Measurements from ENCODE around the gene WIZ.

DNA sequence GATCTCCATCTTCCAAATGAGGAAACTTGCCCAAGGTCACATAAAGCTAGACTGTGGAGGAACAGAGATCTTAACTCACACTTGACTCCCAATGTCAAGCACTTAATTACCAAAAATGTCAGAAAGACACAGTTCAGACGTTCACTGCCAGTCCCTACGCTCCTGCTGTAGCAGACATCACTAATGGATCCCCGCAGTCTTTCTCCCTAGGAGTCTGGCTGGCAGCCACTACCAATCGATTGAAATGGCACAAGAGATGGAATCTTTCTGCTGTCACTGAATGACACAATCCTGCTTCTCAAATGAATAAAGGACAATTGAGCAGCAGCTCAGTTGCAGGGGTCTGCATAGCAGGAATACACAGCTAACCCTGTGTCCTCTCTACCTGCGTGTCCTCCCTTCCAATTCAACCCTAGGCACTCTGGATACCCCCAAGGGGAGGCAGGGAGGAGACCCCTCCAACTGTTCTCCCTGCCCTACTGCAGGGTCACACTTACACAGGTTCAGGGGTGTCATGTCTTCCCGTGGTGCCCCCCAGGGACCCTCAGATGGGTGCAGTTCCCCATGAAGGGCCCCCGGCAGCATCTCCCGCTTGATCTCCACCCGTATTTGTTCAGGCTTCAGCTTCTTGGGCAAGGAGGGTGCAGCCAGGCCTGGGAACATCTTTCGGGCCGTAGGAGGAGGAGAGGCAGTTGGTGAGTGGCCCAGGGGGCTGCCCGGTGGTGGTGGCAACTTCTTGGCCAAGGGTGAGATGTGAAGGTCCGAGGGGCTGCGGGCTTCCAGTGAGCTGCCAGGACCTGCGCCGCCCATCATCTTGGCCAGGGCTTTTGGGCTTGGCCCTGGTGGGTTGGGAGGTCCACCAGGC lies 23.0 kb downstream of the WIZ start:
- TF ChIP-seq POLR2A (IDR thresholded peaks at IDR 0.05) (no peak), EP300 (IDR thresholded peaks at IDR 0.05) (no peak)
- TF ChIP-seq, protein P1, sequence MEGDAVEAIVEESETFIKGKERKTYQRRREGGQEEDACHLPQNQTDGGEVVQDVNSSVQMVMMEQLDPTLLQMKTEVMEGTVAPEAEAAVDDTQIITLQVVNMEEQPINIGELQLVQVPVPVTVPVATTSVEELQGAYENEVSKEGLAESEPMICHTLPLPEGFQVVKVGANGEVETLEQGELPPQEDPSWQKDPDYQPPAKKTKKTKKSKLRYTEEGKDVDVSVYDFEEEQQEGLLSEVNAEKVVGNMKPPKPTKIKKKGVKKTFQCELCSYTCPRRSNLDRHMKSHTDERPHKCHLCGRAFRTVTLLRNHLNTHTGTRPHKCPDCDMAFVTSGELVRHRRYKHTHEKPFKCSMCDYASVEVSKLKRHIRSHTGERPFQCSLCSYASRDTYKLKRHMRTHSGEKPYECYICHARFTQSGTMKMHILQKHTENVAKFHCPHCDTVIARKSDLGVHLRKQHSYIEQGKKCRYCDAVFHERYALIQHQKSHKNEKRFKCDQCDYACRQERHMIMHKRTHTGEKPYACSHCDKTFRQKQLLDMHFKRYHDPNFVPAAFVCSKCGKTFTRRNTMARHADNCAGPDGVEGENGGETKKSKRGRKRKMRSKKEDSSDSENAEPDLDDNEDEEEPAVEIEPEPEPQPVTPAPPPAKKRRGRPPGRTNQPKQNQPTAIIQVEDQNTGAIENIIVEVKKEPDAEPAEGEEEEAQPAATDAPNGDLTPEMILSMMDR (IDR thresholded peaks at IDR 0.05) = no peak

All from gastroesophageal sphincter (tissue), 3 donors.